HL-60 (cell line): Measurements from ENCODE around the gene SGSM1.

Experiments
- GABPA ChIP-seq: IDR thresholded peaks from 2 replicates; pipeline ENCODE4 v1.6.1; 2012; ENCODE audit warnings: low read depth
- POLR2AphosphoS5 ChIP-seq: IDR thresholded peaks from 2 replicates; pipeline ENCODE4 v1.6.1; 2012; ENCODE audit warnings: low read depth
- TF ChIP-seq, protein P1 (sequence below): IDR thresholded peaks from one replicate; pipeline ENCODE4 v1.5.1; 2011; ENCODE audit warnings: low read length, control low read depth, inconsistent platforms; ENCODE audit not compliant: insufficient read depth
- TF ChIP-seq, protein P2 (sequence below): IDR thresholded peaks from 2 replicates; pipeline ENCODE4 v1.6.1; 2012; ENCODE audit warnings: low read depth; ENCODE audit not compliant: insufficient replicate concordance

DNA sequence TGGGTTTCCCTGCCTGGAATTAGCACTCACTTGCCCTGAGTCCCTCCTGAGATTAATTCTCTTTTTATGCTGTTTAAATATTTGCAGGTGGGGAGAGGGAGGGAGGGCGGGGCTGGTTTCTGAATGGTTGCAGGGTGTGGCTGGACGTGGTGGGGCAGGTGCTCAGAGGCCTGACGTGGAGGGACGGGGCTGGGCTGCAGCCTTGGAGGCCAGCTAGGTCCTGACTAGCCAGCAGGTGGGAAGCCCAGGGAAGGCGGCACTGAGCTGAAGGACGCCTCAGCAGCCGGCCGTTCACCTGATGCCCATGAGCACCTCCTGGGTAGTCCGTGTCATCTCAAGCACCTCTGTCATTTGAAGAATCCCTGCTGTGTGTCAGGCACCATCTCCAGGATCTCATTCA is 21.3 kb downstream of the SGSM1 start:
- TF ChIP-seq, protein P1, sequence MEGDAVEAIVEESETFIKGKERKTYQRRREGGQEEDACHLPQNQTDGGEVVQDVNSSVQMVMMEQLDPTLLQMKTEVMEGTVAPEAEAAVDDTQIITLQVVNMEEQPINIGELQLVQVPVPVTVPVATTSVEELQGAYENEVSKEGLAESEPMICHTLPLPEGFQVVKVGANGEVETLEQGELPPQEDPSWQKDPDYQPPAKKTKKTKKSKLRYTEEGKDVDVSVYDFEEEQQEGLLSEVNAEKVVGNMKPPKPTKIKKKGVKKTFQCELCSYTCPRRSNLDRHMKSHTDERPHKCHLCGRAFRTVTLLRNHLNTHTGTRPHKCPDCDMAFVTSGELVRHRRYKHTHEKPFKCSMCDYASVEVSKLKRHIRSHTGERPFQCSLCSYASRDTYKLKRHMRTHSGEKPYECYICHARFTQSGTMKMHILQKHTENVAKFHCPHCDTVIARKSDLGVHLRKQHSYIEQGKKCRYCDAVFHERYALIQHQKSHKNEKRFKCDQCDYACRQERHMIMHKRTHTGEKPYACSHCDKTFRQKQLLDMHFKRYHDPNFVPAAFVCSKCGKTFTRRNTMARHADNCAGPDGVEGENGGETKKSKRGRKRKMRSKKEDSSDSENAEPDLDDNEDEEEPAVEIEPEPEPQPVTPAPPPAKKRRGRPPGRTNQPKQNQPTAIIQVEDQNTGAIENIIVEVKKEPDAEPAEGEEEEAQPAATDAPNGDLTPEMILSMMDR = no peak
- TF ChIP-seq POLR2AphosphoS5 (no peak), GABPA (no peak)
- TF ChIP-seq, protein P2, sequence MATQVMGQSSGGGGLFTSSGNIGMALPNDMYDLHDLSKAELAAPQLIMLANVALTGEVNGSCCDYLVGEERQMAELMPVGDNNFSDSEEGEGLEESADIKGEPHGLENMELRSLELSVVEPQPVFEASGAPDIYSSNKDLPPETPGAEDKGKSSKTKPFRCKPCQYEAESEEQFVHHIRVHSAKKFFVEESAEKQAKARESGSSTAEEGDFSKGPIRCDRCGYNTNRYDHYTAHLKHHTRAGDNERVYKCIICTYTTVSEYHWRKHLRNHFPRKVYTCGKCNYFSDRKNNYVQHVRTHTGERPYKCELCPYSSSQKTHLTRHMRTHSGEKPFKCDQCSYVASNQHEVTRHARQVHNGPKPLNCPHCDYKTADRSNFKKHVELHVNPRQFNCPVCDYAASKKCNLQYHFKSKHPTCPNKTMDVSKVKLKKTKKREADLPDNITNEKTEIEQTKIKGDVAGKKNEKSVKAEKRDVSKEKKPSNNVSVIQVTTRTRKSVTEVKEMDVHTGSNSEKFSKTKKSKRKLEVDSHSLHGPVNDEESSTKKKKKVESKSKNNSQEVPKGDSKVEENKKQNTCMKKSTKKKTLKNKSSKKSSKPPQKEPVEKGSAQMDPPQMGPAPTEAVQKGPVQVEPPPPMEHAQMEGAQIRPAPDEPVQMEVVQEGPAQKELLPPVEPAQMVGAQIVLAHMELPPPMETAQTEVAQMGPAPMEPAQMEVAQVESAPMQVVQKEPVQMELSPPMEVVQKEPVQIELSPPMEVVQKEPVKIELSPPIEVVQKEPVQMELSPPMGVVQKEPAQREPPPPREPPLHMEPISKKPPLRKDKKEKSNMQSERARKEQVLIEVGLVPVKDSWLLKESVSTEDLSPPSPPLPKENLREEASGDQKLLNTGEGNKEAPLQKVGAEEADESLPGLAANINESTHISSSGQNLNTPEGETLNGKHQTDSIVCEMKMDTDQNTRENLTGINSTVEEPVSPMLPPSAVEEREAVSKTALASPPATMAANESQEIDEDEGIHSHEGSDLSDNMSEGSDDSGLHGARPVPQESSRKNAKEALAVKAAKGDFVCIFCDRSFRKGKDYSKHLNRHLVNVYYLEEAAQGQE = no peak
